NCI-H1105 treated with DMSO at 0.1 percent for 48 hours (cell line): ENCODE results near the gene CACNA1I.
"Not testable (repeated sequence)": the region's sequence is repeated elsewhere in the genome, so short reads cannot be mapped to it uniquely, and the experiment has no call there.

Experiments
- DNase-seq: peaks from one replicate; lab custom pipeline; 2025; lab: John Stamatoyannopoulos, UW

CACNA1I gene

GRCh38 chr22:39570665-39571064 is at the start of gene CACNA1I:
CACNA1I (plus strand) TSS chr22:39570753; CDS start chr22:39570753, 0 bp downstream.
- no peak for DNase-seq

GRCh38 chr22:39521106-39521885 is 49.3 kb upstream of the CACNA1I start:
- DNase-seq = not testable (repeated sequence)

- not testable (repeated sequence) for DNase-seq
These were observed 48.5 kb upstream of the CACNA1I start for GRCh38 chr22:39522091-39522490.

- DNase-seq = peak; percentile 37
These were observed 47.8 kb upstream of the CACNA1I start for GRCh38 chr22:39522567-39523300.

- no peak for DNase-seq
These were observed 46.3 kb upstream of the CACNA1I start for GRCh38 chr22:39524089-39524752.

- DNase-seq = no peak
These were observed 45.5 kb upstream of the CACNA1I start for GRCh38 chr22:39524753-39525657.

GRCh38 chr22:39525658-39525975 is 44.9 kb upstream of the CACNA1I start:
- no peak for DNase-seq

- no peak for DNase-seq
These were observed 43.8 kb upstream of the CACNA1I start for GRCh38 chr22:39526736-39527171.

GRCh38 chr22:39527481-39527961 is 43.0 kb upstream of the CACNA1I start:
- no peak for DNase-seq

- DNase-seq = peak; percentile 54
These were observed 42.4 kb upstream of the CACNA1I start for GRCh38 chr22:39528080-39528661.

GRCh38 chr22:39528681-39529486 is 41.7 kb upstream of the CACNA1I start:
- peak; percentile 94 for DNase-seq

- DNase-seq = no peak
These were observed 41.1 kb upstream of the CACNA1I start for GRCh38 chr22:39529487-39529851.

- DNase-seq = no peak
These were observed 40.4 kb upstream of the CACNA1I start for GRCh38 chr22:39530116-39530515.

GRCh38 chr22:39530692-39531331 is 39.7 kb upstream of the CACNA1I start:
- no peak for DNase-seq

- peak; percentile 98 for DNase-seq
These were observed 38.1 kb upstream of the CACNA1I start, which contains the start of gene RPS19BP1 for GRCh38 chr22:39532215-39533073. RPS19BP1 (minus strand) TSS chr22:39532748; CDS start chr22:39532738, 10 bp downstream.

- no peak for DNase-seq
These were observed 36.5 kb upstream of the CACNA1I start for GRCh38 chr22:39534092-39534506.

GRCh38 chr22:39534591-39535356 is 35.8 kb upstream of the CACNA1I start:
- DNase-seq = peak; percentile 61

- no peak for DNase-seq
These were observed 35.2 kb upstream of the CACNA1I start for GRCh38 chr22:39535357-39535725.
